Stimulated activated CD8-positive, alpha-beta memory T cell treated with anti-CD3 and anti-CD28 coated beads, Interleukin-12 subunit alpha, Interleukin-12 subunit beta, amount 100 ng/mL, for 4 hours (primary cell): Measurements from ENCODE around the gene IL1RAPL1.

Source experiments
- DNase-seq: peaks from one replicate; pipeline ENCODE4 v3.0.0-alpha.2; 2020; ENCODE audit warnings: low read depth

Gene IL1RAPL1

DNA sequence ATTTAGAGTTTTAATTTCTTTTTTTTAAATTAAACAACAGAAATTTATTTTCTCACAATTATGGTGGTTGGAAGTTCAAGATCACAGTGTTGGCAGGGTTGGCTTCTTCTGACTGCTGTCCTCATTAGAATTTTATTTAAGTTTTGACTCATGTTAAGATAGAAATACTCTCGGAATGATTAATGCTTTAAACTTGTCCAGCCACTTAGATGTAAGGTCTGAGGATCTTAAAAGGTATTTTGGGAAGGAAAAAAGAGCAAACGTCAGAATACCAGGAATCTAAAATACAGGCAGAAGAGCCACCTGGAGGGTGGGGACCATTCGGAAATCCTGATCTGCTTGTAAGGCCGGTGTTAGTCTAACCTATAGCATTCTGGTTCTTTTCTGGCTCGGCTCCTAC, 1205.1 kb downstream of the IL1RAPL1 start:
- no peak for DNase-seq

DNA sequence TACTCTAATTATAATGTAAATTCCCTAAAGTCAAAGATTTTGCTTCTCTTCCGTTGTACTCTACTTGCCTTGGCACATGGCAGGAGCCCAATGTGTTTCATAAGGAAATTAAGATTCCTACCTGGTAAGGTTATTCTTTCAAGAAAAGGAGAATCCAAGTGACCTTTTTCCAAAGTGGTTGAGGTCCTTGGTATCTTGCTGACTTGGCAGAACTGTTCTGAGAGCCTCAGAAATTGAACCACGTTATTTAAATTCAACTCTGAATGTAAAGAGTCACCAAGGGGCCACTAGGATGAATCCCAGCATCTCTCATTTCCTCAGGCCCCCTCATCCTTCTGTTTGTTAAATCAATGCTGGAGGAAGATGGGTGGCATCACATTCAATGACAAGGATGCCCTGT, 1209.9 kb downstream of the IL1RAPL1 start:
- no peak for DNase-seq

GRCh38 chrX:29798469-29798868, 1211.2 kb downstream of the IL1RAPL1 start:
- no peak for DNase-seq

DNA sequence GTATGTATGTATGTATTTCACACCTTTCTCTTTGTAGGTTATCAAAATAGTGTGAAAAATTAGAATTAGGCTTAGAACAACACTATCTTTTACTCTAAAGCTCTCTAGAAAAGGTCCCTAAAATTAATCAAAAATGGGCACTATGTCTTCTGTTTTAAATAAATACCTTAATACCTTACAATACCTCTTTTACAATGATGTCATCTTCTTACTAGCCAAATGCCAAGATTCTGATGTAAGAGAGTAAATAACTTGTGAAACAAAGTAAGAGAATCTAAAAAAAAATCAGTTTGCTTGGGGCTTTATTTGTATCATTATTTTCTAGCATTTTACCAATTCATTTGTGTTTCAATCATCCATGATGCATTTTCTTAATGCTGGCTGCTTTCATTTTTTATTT, 1225.9 kb downstream of the IL1RAPL1 start:
- DNase-seq = no peak

DNA sequence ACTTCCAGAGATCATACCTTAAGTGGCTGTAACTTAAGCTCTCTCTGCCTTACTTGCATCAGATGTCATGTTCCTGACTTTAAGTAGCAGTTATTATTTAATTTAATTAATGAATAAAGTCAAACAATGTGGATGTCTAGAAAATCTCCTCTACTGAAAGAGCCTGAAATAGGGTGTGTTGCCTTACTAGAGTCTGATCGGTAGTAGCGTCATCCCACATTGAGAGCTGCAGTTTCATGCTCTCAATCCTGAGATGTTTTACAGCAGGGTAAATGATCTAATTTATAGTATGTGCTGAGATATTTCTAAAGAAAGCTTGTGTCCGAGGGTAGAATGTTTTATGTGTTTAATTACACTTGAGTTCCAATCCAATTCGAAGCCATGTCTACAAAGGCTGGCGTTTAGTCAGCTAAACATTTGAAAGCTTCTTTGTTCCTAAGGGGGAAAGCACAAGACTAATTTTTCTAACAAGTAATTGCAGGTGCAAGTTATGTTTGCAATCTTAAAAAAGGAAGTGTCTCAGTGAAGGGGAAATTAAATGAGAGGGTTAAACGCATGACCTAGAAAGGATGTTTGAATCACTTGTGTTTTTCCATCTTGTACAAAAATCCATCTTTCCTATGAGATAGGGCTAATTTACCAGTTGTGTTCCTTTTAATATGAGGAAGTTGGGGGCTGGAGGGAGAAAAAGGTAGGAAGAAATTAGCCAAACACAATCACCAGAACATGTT, 1237.1 kb downstream of the IL1RAPL1 start:
- no peak for DNase-seq

- no peak for DNase-seq
Measured at GRCh38 chrX:29826742-29827141, 1239.5 kb downstream of the IL1RAPL1 start.

- no peak for DNase-seq
Measured at GRCh38 chrX:29834311-29834710, 1247.1 kb downstream of the IL1RAPL1 start.

DNA sequence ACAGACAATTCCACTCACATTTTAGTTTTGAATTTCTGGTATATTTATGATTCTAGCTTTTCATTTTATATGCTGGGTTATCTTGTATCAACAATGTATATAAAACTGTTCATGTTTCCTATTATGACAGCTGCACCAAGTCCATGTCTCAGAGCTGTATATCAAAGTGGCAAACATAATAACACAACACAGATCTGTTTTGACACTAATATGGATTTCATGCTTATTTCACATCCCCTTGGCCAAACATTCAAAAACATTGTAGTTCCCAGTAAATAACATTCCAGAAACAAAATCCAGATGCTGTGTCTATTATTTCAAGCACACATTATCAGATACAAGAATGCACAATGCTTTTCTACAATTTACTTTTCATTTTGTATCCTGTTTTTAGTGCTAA, 1247.5 kb downstream of the IL1RAPL1 start:
- no peak for DNase-seq

DNA sequence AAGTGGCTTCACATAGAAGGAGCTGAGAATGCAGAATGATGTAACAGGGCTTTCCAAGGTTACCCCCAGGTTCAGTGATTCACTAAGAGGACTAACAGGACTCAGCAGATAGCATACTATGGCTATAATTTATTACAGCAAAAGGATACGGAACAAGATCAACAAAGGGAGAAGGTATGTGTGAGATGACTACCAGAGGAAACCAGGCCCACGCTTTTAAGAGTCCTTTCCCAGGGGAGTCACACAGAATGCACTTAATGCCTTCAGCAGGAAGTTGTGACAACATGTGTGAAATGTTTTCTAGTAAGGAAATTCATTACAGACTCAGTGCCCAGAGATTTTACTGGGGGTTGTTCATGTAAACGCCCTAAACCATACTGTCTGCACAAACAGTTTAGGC, 1254.5 kb downstream of the IL1RAPL1 start:
- DNase-seq = no peak

- no peak for DNase-seq
Measured at GRCh38 chrX:29842552-29842951, 1255.3 kb downstream of the IL1RAPL1 start.

GRCh38 chrX:29851857-29852605, 1264.8 kb downstream of the IL1RAPL1 start:
- DNase-seq = no peak

DNA sequence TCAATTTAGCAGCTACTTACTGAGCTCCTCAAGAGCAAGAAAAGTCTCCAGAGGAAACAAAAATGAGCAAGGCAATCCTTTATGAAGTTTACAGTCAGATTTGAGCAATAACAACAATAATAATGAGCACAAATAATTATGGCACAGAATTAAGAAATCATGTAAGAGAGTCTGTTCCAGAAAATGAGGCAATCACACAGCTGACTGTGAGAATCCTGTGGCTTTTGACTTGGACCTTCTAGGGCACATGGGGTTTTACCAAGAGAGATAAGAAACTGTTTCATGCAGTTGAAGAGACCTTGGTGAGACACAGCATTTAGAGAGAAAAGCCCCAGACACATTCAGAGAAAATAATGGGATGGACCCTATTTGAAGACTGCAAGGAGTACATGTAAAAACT, 1265.5 kb downstream of the IL1RAPL1 start:
- no peak for DNase-seq

- DNase-seq = no peak
Measured at GRCh38 chrX:29858714-29859113, 1271.5 kb downstream of the IL1RAPL1 start.

- DNase-seq = no peak
Measured at GRCh38 chrX:29862126-29862677, 1275.0 kb downstream of the IL1RAPL1 start.

DNA sequence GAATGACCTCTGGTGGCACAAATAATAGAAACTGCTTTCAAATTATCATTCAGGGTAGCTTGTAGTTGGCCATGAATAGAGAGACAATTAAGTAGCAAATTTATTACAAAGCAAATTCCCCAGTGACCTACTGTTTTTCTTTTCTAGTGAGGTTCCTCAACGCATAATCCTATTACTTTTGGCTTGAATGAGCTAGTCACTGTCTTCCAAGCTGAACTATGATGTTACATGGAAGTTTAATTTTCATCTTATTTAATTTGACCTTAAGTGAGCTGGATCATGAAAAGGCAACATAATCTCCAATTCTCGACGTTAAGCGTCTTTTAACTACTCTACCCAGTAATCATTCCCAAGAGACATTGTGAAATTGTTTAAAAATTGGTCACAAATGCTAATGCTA, 1280.7 kb downstream of the IL1RAPL1 start:
- no peak for DNase-seq

GRCh38 chrX:29869837-29870236, 1282.6 kb downstream of the IL1RAPL1 start:
- no peak for DNase-seq

DNA sequence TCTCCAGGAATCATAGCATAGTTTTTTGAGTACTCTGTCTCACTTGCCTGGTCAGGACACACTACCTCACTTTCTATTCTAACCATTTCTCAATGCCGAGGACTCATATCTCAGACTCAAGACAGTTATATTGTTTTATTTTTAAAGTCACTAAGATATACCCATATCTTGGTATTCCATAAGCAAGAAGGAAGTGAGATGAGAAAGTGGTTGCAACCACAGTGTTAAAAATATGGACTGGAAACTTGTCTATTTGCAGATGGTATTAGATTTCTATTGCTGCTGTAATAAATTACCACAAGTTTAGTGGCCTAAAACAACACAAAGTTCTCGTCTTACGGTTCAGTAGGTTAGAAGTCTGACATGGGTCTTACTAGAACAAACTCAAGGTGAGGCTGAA, 1283.4 kb downstream of the IL1RAPL1 start:
- DNase-seq = no peak

GRCh38 chrX:29872831-29873230, 1285.6 kb downstream of the IL1RAPL1 start:
- DNase-seq = no peak

DNA sequence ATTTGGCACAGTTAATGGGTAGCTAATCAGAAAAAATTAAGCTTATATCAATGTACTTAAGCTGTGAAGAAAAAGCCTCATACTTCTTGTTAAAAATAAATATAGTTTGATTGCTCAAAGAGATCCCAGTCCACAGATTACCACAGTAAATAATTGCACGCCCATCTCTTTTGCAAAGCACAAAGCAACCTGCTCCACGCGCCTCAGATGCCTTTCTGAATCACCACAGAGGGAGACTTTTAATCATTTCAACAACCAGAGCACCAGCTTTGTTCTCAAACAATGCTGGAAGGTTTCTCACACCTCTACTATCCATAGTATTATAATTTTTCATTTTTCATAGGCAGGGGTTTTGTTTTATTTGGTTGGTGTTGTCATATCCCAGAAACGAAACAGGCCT, 1289.5 kb downstream of the IL1RAPL1 start:
- DNase-seq = no peak

- DNase-seq = no peak
Measured at GRCh38 chrX:29880977-29881376, 1293.7 kb downstream of the IL1RAPL1 start.

DNA sequence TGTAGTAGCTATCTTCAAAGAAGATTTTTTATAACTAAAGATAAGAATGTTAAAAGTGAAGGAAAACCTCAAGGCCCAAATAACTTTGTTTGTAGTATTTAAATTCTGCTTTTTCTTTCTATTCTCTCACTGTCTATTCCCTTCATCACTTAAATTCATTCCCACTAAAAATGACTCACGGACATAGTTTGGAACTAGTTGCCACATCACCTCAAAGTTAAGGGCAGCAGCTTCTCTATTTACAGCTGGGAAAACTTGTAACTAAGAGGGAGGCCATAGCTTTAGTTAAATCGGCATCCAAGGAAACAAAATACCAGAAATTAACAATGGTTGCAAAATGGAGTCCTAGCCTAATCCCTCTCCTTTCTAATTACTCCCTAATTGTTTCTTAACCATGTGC, 1302.8 kb downstream of the IL1RAPL1 start:
- no peak for DNase-seq

GRCh38 chrX:29890646-29891200, 1303.5 kb downstream of the IL1RAPL1 start:
- DNase-seq = no peak

DNA sequence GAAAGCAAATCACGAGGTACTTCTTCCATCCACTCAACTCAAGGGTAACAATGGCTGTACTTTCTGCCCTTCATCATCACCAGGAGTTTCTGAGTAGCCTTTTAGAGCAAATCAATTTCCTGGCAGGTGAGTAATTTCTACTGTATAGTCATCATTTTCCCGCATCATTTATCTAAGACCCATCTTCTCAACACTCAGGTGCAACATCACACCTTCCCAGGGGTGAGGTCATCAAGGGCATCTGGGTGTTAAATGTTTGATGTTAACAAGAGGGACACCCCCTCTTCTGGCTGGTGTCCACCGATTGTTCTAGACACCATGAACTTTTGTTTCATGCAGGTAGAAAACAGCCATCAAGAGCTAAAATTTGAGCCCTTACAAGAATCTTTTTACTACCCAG, 1314.8 kb downstream of the IL1RAPL1 start:
- no peak for DNase-seq
